ENCODE measurements around the gene ABLIM2.
"Not testable (repeated sequence)": the region's sequence is repeated elsewhere in the genome, so short reads cannot be mapped to it uniquely, and the experiment has no call there.

Gene ABLIM2

DNA sequence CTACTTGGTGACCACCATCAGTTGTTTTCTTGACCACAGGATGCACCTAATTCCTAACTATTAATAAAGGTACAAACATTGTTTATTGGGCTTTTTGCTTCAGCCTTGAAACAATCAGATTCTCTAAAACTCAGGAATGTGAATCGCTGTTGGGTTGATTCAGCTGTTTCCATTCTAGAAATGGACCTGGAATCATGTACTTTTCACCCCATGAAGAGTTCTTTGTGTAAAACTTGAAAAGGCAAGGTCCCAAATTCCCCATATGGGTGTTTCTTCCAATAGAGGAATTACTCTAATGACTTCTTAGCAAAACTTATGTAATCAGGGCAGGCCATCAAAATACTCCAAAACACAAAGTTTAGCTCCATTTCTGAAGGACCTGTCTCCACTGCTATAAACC is 226.3 kb downstream of the ABLIM2 start:
- no peak for DNase-seq (ENCODE audit: low spot score)

DNA sequence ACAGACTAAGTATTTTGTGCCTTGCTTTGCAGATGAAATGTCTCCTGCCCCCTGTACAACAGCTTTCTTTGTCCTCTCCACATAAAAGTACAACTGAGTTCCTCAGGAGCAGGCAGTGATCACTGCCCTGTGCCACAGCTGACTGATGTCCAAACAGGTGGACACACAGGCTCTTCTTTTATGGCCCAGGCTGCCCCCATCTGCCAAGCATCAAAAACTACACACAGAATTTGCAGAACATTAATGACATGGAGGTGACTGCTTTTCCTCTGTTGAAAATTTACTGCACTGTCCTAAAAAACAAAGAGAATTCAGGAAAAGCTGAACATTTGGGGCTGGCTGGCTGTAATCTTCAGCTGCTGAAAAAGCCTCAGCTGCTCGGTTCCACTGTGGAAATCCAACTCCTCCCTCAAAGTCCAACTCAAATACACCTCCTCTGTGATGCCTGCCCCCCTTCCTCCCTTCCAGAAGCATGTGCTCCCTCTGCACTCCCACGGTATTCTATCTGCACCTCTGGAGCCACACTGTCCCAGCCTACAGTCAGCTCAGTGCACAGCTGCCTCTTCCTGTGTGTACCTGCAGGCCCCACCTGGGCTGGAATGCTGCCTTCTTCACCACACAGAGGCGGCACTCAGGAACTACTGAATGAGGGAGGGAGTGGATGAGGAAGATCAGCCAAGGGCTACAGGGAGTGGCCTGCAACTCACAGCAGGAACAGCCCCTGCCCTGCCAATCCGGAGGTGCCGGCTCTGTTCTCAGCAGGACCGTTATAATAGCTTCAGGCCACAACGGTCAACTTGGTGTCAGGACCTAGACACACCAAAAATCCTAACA is 229.3 kb downstream of the ABLIM2 start:
- no peak for DNase-seq (ENCODE audit: low spot score)

DNA sequence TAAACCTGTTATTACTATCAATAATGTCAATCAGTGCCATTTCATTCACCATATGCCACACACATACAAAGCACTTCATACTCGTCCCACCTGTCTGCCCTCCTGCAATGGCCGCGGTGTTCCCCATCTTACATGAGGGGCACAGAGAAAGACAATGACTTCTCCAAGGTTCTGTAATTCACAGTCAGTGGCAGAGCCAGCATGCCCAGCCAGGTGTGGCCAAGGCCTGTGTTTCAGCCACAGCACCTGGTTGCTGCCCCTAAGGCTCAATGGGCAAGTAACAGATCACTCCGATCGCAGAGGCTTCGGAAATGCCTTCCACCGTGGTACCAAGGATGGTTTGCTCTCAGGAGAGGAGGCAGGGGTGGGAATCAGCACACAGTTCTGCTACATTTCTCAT is 229.9 kb downstream of the ABLIM2 start:
- DNase-seq (ENCODE audit: low spot score): no peak

DNA sequence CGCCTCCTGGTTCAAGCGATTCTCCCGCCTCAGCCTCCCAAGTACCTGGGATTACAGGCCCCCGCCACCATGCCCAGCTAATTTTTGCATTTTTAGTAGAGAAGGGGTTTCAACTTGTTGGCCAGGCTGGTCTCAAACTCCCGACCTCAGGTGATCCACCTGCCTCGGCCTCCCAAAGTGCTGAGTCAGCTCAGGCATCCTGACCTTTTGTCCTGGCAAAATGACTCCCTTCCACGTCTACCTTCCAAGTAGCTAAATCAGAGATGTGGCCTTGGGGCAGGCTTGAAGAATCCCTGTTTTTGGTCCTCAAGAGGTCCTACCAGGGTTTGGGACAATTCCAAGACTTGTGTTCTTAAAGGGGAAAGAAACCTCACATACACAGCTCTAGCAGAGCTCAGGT is 231.8 kb downstream of the ABLIM2 start:
- no peak for DNase-seq (ENCODE audit: low spot score)

DNA sequence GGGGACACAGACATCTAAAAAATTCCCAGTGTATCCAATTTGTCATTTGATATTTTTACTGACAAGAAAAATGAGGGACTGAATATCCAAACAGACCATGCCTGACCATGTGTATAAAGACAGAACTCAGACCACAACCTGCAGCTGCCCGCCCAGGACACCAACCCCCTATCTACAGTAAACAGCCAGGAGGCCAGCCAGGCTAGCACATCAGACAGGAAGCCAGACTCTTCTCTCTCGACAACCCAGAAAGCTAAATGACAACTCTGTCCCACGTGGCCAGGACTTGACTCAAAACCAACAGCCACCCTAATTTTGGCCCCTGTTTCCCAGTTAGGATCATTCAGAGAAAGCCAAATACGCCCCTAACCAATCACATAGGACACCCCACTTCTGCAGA is 234.0 kb downstream of the ABLIM2 start:
- DNase-seq (ENCODE audit: low spot score): no peak

DNA sequence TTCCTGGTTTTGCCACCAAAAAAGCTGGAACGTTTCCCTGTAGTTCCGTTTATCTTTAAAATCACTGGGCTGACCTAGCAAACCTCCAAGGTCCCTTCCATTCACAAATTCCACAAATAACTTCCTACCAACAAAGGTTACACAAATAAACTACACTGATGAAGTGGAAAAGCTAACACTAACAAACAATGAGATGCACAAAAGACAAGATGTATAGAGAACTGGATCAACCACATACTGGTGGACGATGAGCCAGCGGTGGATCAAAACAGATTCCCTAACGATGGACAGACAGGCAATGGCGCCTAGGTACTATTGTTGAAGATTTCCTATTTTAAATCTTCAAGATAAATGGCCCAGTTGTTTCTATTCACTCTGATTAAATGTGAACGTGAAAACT is 234.4 kb downstream of the ABLIM2 start:
- DNase-seq (ENCODE audit: low spot score): no peak

DNA sequence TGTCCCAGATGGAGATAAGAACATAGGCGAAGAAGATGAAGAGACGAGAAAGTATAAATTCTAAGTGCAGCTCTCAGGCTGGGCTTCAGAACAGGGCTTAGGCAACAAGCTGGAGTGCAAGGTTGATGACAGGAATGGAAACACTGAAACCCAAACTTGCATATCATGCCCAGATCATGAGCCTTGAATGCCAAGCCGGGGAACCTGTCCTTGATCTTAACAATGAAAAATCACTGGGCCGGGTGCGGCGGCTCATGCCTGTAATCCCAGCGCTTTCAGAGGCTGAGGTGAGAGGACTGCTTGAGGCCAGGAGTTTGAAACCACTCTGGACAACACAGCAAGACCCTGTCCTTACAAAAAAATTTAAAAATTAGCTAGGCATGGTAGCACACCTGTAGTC is 236.1 kb downstream of the ABLIM2 start:
- no peak for DNase-seq (ENCODE audit: low spot score)

DNA sequence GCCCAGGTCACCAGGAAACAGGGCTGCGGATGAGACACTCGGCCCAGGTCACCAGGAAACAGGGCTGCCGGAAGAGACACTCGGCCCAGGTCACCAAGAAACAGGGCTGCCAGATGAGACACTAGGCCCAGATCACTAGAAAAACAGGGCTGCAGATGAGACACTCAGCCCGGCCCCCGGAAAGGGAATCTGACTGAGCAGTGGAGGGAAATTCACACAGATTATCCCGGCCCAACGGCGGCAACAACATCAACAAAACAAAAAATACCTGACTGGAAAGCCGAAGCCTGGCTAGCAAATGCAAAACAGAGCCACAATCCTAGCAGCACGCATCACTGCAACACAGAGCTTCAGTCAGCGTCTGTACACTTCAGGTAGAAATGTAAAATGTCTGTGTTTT is 239.6 kb downstream of the ABLIM2 start:
- DNase-seq (ENCODE audit: low spot score): no peak

DNA sequence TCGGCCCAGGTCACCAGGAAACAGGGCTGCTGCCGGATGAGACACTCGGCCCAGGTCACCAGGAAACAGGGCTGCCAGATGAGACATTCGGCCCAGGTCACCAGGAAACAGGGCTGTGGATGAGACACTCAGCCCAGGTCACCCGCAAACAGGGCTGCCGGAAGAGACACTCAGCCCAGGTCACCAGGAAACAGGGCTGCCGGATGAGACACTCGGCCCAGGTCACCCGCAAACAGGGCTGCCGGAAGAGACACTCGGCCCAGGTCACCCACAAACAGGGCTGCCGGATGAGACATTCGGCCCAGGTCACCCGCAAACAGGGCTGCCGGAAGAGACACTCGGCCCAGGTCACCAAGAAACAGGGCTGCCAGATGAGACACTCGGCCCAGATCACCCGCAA is 240.4 kb downstream of the ABLIM2 start:
- not testable (repeated sequence) for DNase-seq (ENCODE audit: low spot score)

DNA sequence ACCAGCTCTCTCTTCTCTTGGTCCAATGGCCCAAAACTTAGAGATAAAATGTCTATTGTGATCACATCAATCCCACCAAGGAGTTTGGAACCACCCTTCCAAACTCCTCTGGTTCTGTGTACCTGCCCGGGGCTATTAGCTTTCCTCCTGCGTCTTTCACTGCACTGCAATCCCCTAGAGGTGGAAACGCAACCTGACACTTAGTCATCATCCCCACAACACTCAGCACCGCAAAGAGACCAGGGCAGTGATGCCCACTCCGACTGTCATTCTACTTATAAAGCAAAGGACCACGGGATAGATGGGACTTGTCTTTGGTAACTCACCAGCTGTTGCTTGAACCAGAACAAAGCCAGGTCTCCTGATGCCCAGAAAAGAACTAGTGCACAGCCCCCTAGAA is 240.9 kb downstream of the ABLIM2 start:
- DNase-seq (ENCODE audit: low spot score): no peak

DNA sequence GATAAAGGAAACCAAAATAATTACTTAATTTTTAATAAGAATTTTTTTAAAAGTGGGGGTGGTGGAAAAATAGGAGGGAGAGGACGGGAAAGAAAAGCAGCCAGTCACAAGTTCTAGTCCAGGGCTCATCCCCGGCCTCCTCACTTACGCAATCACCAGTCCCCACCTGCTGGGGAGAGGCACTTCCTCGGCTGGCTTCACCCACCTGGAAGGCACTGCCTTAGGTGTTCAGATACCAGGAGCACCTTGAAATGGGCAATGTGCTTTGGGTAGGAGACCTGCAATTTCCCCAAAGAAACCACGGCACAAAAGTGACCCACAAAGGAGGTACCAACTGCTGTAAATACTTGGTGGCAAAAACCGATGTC is 242.8 kb downstream of the ABLIM2 start:
- DNase-seq (ENCODE audit: low spot score): no peak

All from COLO829 (cell line).